Esophagus squamous epithelium (tissue), 4 donors: ENCODE results near the gene SLC27A6.

Experiments
- POLR2A ChIP-seq, 4 donors: fragments of 450-650 bp; IDR thresholded peaks; one replicate each; pipeline ENCODE4 v1.6.1; 2017; ENCODE audit warnings: antibody characterized with exemption in 4 of 4, mild to moderate bottlenecking in 4 of 4, moderate library complexity in 3 of 4
- TF ChIP-seq, protein P1 (sequence below), 6 experiments: fragments of 450-650 bp in 4 of 6; fragments of 200-600 bp in 2 of 6; sonication (generic) in 2 of 6; IDR thresholded peaks; one replicate each; pipeline ENCODE4 v1.5.1; 2016 to 2019; ENCODE audit warnings: antibody characterized with exemption in 6 of 6, mild to moderate bottlenecking in 4 of 6, moderate library complexity in 4 of 6

- TF ChIP-seq POLR2A (IDR thresholded peaks at IDR 0.05) = no peak
- TF ChIP-seq, protein P1, sequence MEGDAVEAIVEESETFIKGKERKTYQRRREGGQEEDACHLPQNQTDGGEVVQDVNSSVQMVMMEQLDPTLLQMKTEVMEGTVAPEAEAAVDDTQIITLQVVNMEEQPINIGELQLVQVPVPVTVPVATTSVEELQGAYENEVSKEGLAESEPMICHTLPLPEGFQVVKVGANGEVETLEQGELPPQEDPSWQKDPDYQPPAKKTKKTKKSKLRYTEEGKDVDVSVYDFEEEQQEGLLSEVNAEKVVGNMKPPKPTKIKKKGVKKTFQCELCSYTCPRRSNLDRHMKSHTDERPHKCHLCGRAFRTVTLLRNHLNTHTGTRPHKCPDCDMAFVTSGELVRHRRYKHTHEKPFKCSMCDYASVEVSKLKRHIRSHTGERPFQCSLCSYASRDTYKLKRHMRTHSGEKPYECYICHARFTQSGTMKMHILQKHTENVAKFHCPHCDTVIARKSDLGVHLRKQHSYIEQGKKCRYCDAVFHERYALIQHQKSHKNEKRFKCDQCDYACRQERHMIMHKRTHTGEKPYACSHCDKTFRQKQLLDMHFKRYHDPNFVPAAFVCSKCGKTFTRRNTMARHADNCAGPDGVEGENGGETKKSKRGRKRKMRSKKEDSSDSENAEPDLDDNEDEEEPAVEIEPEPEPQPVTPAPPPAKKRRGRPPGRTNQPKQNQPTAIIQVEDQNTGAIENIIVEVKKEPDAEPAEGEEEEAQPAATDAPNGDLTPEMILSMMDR (IDR thresholded peaks at IDR 0.05) = no peak
These were observed 36.7 kb downstream of the SLC27A6 start for GRCh38 chr5:129001841-129002526.
